ENCODE data around the gene DHX38.

DNA sequence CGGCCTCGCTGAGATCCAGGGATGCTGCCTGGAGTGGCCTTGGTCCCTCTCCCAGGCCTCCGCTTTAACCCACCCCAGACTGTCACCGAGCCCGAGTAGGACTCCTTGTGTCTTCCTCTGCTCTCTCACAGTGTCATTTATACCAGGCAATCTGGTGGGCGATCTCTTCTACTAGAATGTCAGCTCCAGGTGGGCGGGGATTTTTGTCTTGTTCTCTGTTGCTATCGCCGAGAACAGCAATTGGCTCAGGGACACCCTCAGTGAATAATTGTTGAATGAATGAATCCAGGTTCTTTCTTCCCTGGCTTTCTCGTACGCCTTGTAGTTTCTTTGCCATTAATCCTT is 591 bp downstream of the DHX38 start:
- no peak for TF ChIP-seq CTCF (IDR thresholded peaks at IDR 0.05)
- no peak for TF ChIP-seq POLR2A (IDR thresholded peaks at IDR 0.05)
- TF ChIP-seq POLR2AphosphoS5 (IDR thresholded peaks at IDR 0.05) = no peak
- TF ChIP-seq EP300 (IDR thresholded peaks at IDR 0.05; ENCODE audit: low read depth) = no peak

Data from transverse colon (tissue), 4 donors.